Prostate gland (tissue), 2 donors: Measurements from ENCODE around the gene TNPO3. TPM values are rescaled to one million over a fixed set of nuclear protein-coding genes. Genes with fewer than 3 reads are reported as not detected.
"Not testable (repeated sequence)": the region's sequence is repeated elsewhere in the genome, so short reads cannot be mapped to it uniquely, and the experiment has no call there.

ENCODE experiments used
- DNase-seq: peaks from one replicate; pipeline ENCODE4 v3.0.0-alpha.2; 2019; ENCODE audit warnings: low spot score
- H3K27ac ChIP-seq, 2 donors: fragments of 200-600 bp; sonication (generic); 2 replicates each; pipeline ENCODE4 v1.5.1; 2017 to 2019
- H3K27me3 ChIP-seq: fragments of 200-600 bp; sonication (generic); replicated peaks from 2 replicates; pipeline ENCODE4 v1.5.1; 2019; ENCODE audit not compliant: insufficient read depth
- H3K36me3 ChIP-seq, 2 donors: fragments of 200-600 bp; sonication (generic); 1 replicate in 1 of 2; 2 replicates in 1 of 2; pipeline versions ENCODE4 v1.5.1 to v1.8.1; 2017 to 2019
- H3K4me1 ChIP-seq: fragments of 200-600 bp; sonication (generic); replicated peaks from 2 replicates; pipeline ENCODE4 v1.5.1; 2019
- H3K4me3 ChIP-seq, 2 donors: fragments of 200-600 bp; sonication (generic); 2 replicates each; pipeline ENCODE4 v1.5.1; 2017 to 2019
- H3K9me3 ChIP-seq: fragments of 200-600 bp; sonication (generic); 2 replicates; pipeline ENCODE4 v1.5.1; 2017
- POLR2A ChIP-seq: fragments of 450-650 bp; IDR thresholded peaks from one replicate; pipeline ENCODE4 v1.6.1; 2016; ENCODE audit warnings: antibody characterized with exemption, mild to moderate bottlenecking
- POLR2AphosphoS5 ChIP-seq: sonication (generic); formaldehyde crosslinking; IDR thresholded peaks from one replicate; pipeline ENCODE4 v1.6.1; 2017; ENCODE audit warnings: antibody characterized with exemption
- WGBS: methylation state at CpG from one replicate; pipeline ENCODE4 v1.1.5; 2018; 5-methylcytosine and 5-hydroxymethylcytosine counted together
- intact Hi-C: fragments of 100-400 bp; cut with DNase I; formaldehyde crosslinking; loops from one replicate; pipeline ENCODE4 v1.14.2; 2022
- total RNA-seq, 2 donors: library from RNA; depleted of rRNA; stranded (reverse); fragments of >200 nt; gene quantifications; one replicate each; pipeline ENCODE4 v1.1.0, GENCODE V29; 2016
- TF ChIP-seq, protein P1 (sequence below), 4 experiments: fragments of 200-600 bp in 2 of 4; fragments of 450-650 bp in 2 of 4; sonication (generic) in 2 of 4; IDR thresholded peaks; 1 replicate in 3 of 4; 2 replicates in 1 of 4; pipeline ENCODE4 v1.5.1; 2016 to 2019; ENCODE audit warnings: antibody characterized with exemption in 4 of 4, mild to moderate bottlenecking in 2 of 4, moderate library complexity in 2 of 4

The TNPO3 gene
- total RNA-seq, 2 donors from 2014 or later: 32.2 to 42.3 TPM

DNA sequence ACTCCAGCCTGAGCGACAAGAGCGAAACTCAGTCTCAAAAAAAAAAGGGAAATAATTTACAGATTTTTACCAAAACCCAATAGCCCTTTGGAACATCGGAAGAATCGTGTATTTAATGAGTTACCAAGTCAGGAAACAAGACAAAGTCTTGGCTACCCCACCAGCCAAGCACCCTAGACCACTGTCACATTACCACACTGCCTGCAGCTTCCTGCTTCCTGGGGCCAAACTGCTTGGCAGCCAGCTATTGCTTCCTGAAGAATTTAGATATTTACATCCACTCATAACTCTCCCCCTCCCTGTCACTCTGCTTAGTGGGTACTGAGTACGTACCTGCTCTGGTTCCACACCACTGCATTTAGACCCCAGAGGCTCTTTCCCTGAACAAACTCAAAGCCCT lies 14.1 kb upstream of the TNPO3 start:
- no peak overlapping the region for H3K4me3 ChIP-seq
- no peak overlapping the region for H3K27ac ChIP-seq
- no peaks in the 10 kb centered on the region for H3K4me1 ChIP-seq
- no peaks in the 10 kb centered on the region for H3K36me3 ChIP-seq
- no peaks in the 10 kb centered on the region for H3K27me3 ChIP-seq
- intact Hi-C loops: no loop called here
- 58% methylated on average over 5 of the region's 5 CpGs for WGBS
- DNase-seq: no peak
- TF ChIP-seq, protein P1, sequence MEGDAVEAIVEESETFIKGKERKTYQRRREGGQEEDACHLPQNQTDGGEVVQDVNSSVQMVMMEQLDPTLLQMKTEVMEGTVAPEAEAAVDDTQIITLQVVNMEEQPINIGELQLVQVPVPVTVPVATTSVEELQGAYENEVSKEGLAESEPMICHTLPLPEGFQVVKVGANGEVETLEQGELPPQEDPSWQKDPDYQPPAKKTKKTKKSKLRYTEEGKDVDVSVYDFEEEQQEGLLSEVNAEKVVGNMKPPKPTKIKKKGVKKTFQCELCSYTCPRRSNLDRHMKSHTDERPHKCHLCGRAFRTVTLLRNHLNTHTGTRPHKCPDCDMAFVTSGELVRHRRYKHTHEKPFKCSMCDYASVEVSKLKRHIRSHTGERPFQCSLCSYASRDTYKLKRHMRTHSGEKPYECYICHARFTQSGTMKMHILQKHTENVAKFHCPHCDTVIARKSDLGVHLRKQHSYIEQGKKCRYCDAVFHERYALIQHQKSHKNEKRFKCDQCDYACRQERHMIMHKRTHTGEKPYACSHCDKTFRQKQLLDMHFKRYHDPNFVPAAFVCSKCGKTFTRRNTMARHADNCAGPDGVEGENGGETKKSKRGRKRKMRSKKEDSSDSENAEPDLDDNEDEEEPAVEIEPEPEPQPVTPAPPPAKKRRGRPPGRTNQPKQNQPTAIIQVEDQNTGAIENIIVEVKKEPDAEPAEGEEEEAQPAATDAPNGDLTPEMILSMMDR (IDR thresholded peaks at IDR 0.05): no peak
- TF ChIP-seq POLR2AphosphoS5 (no peak), POLR2A (no peak)
- H3K9me3 ChIP-seq: no peaks in the 10 kb centered on the region

DNA sequence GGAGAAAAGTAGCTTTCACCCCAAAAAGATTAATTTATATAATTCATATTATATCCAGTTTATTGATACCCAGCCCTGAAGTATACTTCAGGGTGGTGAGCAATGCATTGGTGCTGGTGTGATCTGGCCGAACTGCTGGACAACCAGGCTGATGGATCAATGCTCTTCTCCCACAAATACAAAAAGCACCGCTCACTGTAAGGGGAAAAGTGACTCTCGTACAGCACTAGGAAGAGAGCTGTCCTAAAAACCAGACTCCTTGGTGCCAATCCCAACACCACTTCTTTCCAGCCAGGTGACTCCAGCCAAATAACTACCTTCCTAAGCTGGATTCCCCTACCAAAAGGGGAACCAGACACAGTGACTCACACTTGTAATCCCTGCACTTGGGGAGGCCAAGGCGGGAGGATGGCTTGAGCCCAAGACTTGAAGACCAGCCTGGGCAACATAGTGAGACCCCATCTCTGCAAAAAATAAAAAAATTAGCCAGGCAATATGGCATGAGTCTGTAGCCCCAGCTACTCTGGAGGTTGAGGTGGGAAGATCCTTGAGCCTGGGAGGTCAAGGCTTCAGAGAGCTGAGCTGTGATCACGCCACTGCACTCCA lies 13.1 kb upstream of the TNPO3 start:
- 82% methylated on average over 5 of the region's 5 CpGs for whole genome bisulfite sequencing
- no peaks in the 10 kb centered on the region for H3K9me3 ChIP-seq
- H3K4me1 ChIP-seq: no peaks in the 10 kb centered on the region
- TF ChIP-seq, protein P1 (IDR thresholded peaks at IDR 0.05): no peak
- no peak for TF ChIP-seq POLR2AphosphoS5
- no peak for TF ChIP-seq POLR2A
- H3K27me3 ChIP-seq: no peaks in the 10 kb centered on the region
- intact Hi-C loops: no loop called here
- H3K4me3 ChIP-seq: no peak overlapping the region
- no peak for DNase-seq
- H3K27ac ChIP-seq: no peak overlapping the region
- H3K36me3 ChIP-seq: no peaks in the 10 kb centered on the region

DNA sequence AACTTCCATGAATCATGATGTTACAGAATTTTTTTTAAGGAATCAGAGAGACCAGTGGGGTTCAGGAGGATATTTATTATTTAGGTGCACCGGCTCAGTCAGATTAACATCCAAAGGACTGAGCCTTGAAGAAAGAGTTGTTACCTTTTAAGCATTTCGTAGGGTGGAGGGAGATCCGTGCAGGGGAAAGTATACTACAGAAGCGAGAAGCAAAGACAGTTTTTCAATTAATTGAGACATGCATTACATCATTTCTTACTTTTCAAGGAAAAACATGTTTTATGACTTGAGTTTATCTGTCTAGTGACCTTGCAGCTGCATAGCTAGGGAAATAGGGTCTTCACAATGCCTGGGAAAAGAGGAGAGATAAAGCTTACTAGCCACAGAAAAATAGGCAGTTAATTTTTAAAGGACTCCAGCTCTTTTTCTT lies 12.2 kb upstream of the TNPO3 start:
- H3K36me3 ChIP-seq, H3K4me3 ChIP-seq, DNase-seq, H3K9me3 ChIP-seq, H3K27me3 ChIP-seq, intact Hi-C loops, H3K27ac ChIP-seq, H3K4me1 ChIP-seq: not testable (repeated sequence)
- WGBS: 44% methylated on average over 4 of the region's 4 CpGs

DNA sequence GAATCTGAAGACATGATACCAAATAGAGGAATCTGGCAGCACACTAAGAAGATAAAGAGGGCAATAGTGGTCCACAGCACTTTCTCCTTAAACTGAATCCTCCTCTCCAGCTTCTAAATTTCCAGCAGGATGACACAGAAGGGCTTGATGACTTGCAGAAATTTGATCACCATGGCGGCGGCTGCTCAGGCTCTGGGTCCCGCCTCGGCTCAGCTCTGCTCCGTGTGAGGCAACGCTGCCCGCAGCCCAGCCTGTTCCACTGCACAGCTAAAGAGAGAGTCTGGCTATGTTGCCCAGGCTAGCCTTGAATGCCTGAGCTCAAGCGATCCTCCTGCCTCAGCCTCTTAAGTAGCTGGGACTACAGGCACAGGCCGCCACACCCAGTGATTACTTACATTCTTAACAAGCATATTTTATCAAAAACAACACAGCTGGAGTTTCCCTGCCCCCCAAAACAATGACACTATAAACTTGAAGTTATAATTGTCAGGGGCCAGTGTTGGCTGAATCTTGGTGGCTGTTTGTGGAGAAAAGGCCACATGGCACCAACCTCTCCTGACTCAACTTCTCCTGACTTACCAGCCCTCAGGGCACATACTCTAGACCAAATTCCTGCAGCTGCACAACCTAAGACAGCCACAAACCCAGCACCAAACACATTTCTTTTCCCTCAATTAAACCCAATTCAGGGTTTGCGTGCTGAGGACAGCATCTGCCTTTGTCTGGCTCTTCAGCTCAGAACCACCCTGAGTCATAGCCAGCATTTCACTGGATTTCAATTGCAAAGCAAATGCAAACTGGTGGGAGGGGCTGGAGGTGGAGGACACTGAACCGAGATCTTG lies 11.6 kb upstream of the TNPO3 start:
- 76% methylated on average over 11 of the region's 11 CpGs for WGBS
- no peak for TF ChIP-seq POLR2AphosphoS5
- no peak for TF ChIP-seq POLR2A
- TF ChIP-seq, protein P1 (IDR thresholded peaks at IDR 0.05): no peak
- Histone ChIP-seq H3K27me3 (no peaks in the 10 kb centered on the region), H3K27ac (no peak overlapping the region), H3K4me3 (no peak overlapping the region), H3K36me3 (no peaks in the 10 kb centered on the region), H3K4me1 (no peaks in the 10 kb centered on the region), H3K9me3 (no peaks in the 10 kb centered on the region)
- intact Hi-C loops: no loop called here
- no peak for DNase-seq

DNA sequence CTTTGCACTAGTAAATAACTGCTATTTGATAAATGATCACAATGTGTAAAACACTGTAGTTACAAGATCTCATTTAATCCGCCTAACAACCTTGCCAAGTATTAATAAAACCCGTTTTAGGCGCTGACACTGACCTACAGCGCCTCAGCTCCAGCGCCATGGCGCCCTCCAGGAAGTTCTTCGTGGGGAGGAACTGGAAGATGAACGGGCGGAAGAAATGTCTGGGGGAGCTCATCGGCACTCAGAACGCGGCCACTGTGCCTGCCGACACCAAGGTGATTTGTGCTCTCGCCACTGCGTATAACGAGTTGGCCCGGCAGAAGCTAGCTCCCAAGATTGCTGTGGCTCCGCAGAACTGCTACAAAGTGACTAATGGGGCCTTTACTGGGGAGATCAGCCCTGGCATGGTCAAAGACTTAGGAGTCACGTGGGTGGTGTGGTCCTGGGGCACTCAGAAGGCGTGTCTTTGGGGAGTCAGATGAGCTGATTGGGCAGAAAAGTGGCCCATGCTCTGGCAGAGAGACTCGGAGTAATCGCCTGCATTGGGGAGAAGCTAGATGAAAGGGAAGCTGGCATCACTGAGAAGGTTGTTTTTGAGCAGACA lies 1.1 kb upstream of the TNPO3 start:
- intact Hi-C loops: no loop called here
- Histone ChIP-seq H3K4me3 (no peak overlapping the region), H3K27ac (no peak overlapping the region), H3K36me3 (no peaks in the 10 kb centered on the region), H3K9me3 (no peaks in the 10 kb centered on the region), H3K4me1 (peaks cover 4% of the 10 kb centered on the region), H3K27me3 (no peaks in the 10 kb centered on the region)
- DNase-seq: no peak
- WGBS: 80% methylated on average over 22 of the region's 22 CpGs
- TF ChIP-seq POLR2AphosphoS5 (no peak), POLR2A (no peak)
- TF ChIP-seq, protein P1 (IDR thresholded peaks at IDR 0.05): no peak
